GM19438 (cell line): ENCODE data around the gene MYH13.

Experiments
- ATAC-seq: cut with Tn5 transposase; IDR thresholded peaks from one replicate; pipeline ENCODE4 v1.9.1; 2021; ENCODE audit warnings: low read depth; ENCODE audit not compliant: unreplicated experiment

The MYH13 gene

DNA sequence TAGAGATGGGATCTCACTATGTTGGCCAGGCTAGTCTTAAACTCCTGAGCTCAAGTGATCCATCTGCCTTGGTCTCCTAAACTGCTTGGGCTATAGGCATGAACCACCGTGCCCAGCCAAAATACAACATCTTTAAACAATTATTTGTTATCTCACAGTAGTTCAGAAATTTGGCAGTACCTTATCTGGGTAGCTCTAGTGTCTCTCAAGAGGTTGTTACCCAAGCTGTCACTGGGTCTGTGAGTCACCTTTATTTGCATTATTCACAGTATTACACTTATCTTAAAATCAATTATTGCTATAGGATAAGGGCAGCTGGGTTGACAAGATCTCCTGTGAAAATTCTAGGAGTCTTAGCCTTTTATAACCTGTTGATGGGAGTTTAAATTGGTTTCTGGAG lies 110.4 kb downstream of the MYH13 start:
- ATAC-seq: no peak

DNA sequence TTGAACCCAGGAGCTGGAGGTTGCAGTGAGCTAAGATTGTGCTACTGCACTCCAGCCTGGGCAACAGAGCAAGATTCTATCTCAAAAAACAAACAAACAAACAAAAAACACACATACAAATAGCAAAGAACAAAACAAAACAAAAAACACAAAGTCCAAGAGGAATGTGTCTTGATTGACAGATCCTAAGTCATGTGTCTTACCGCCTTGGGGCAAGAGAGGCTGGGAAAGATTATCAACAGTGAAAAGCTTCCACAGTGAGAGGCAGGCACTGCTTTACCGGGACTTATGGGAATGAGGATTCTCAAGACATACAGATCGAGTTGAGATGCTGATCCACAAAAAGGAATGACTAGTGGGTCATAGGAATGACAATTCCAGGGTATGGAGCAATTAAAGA lies 111.7 kb downstream of the MYH13 start:
- no peak for ATAC-seq

DNA sequence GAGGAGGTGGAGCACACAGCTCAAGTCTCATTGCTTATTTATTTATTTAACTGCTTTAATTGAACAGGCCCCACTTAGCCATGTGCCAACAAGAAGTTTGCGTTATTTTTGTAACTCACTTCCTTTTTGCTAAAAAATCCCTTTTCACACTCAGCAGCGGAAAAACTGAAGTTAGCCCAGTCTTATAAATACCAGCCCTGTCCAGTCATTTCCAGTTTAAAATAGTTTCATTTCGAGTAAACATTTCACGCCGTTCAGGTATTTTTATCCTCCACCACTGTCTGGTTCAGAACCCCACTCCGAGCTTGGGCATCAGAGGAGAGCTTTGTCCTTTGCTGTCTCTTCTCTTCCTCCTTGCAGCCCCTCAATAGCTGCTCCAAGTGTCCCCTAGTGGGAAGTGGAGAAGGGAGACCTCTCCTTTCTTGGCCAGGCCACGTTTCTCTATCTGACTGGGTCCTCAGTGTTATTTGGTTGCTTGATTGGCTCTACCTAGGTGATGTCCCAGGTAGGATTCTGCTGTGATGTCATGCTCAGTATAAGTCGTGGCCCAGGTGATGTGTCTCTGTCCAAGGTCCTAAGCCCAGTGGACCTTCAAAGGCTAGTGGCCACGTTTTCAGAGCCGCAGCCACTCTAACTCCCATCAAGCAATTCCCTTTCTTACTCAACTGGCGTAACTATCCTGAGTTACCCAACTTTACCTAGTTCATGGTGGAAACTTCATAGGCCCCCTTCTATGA lies 121.4 kb downstream of the MYH13 start:
- ATAC-seq: peak; percentile 62
